HG03439 (cell line): ENCODE results near the gene SIGLEC11.
"Not testable (repeated sequence)": the region's sequence is repeated elsewhere in the genome, so short reads cannot be mapped to it uniquely, and the experiment has no call there.

ENCODE experiments used
- ATAC-seq: cut with Tn5 transposase; IDR thresholded peaks from one replicate; pipeline ENCODE4 v1.9.1; 2021; ENCODE audit warnings: mild to moderate bottlenecking, moderate library complexity; ENCODE audit not compliant: unreplicated experiment

Gene SIGLEC11, protein sequence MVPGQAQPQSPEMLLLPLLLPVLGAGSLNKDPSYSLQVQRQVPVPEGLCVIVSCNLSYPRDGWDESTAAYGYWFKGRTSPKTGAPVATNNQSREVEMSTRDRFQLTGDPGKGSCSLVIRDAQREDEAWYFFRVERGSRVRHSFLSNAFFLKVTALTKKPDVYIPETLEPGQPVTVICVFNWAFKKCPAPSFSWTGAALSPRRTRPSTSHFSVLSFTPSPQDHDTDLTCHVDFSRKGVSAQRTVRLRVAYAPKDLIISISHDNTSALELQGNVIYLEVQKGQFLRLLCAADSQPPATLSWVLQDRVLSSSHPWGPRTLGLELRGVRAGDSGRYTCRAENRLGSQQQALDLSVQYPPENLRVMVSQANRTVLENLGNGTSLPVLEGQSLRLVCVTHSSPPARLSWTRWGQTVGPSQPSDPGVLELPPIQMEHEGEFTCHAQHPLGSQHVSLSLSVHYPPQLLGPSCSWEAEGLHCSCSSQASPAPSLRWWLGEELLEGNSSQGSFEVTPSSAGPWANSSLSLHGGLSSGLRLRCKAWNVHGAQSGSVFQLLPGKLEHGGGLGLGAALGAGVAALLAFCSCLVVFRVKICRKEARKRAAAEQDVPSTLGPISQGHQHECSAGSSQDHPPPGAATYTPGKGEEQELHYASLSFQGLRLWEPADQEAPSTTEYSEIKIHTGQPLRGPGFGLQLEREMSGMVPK

DNA sequence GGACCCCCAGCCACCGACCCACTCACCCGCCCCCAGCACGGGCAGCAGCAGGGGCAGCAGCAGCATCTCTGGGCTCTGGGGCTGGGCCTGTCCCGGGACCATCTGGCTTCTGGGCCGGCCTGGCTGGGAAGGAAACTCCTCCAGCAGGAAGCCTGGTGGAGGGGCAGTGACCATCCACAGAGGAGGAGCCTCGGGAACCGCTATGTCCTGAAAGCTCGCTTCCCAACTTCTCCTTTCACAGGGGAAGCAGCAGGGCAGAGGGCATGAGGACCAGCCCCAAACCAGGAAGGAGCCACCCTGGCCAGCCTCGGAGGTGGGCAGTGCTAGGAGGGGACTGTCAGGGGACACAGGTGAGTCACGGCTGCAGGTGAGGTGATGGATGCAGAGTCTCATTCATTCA lies at the start of gene SIGLEC11:
Gene SIGLEC11, minus strand, starts transcription at position 193 of the 400 bp plus-strand sequence. Its CDS starts 91 bp downstream, at position 102.
- not testable (repeated sequence) for ATAC-seq

DNA sequence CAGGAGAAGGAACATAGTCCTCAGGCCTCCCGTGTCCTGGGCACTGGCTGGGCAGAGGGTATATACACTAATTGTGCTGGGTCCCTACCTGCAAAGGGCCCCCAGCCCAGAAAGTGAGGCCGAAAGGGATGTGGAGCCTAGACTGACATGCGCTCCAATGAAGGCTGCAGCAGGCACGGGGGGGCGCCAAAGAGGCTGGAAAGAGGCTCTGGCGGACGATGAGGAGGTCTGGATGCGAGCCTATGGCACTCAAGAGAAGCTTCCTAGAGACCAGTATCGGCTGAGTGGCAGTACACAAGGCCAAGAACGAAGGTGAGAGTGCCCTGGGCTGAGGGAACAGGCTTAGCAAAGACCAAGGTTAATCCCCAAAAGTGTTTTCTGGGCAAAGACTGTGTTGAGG lies 47.6 kb upstream of the SIGLEC11 start:
- no peak for ATAC-seq

DNA sequence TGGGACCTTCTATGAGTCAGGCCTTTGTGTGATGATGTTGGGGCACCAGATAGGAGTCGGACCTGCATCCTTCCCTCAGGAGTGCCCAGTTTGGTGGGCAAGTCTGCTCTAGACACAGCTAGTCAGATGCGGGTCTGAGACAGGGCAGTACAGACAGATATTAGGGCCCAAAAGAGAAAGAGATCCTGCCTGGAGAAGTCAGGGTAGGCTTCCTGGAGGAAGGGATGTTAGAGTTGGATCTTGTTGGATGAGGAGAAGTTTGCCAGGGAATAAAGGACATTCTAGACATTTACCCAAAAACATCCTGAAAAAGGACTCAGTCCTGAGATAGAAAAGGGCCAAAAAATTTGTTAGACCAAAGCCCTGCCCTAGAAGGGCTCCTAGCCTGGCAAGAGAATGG lies 47.0 kb upstream of the SIGLEC11 start:
- ATAC-seq = no peak

DNA sequence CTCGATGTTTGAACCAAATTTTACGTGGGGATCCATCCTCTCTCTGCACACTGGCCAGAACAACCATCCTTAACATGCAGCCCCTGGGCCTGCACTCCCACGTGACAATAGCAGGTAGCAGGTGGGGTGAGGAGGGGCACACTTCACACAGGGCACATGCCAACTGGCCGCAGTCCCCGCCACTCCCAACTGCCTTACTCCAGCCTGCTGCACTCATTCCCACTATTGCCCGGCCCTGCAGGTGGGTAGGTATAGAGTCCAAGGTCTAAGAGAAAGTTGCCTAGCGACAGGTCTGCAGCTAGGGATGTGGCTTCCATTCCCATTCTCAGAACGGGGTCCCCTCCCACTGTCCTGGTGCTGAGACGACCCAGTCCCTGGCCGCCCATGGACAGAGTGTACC lies 46.2 kb upstream of the SIGLEC11 start:
- ATAC-seq = no peak

DNA sequence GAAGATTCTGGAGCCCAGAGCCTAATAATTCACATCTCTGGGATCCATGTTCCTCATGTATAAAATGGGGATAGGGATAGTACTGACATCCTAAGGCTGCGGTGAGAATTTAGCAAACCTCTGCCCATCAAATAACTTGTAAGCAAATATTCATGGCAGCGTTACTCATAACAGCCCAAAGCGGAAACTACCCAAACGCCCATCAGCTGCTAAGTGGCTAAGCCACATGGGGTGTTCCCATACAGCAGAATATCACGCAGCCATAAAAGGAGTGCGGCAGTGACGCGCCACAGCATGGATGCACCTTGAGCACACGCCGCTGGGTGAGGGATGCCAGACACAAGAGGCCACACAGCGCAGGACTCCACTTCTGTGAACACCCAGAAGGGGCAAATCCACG lies 44.5 kb upstream of the SIGLEC11 start:
- ATAC-seq = no peak

DNA sequence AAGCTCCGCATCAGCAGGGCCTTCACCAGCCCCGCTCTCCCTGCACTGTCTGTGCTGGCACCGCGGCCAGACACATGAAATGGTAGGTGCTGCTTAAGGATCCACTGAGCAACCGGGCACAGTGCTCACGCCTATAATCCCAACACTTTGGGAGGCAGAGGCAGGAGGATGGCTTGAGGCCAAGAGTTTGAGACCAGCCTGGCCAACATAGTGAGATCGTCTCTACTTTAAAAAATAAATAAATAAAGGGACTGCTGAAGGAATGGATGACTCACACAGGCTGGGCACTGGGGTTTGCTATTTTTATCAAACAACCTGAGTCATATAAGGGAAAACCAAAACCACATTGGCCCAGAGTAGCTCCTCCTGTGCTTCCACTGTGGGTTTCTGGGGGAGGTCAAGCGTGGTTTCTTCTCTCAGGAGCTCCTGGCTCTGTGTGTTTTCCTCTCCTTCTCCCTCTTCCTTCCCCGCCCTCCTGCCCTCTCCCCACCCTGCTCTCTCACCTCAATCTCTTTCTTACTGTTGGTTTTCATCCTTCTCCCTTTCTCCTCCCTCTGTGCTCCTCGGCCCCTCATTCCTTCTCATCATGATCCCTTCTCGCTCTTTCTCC lies 42.9 kb upstream of the SIGLEC11 start:
- ATAC-seq = no peak

DNA sequence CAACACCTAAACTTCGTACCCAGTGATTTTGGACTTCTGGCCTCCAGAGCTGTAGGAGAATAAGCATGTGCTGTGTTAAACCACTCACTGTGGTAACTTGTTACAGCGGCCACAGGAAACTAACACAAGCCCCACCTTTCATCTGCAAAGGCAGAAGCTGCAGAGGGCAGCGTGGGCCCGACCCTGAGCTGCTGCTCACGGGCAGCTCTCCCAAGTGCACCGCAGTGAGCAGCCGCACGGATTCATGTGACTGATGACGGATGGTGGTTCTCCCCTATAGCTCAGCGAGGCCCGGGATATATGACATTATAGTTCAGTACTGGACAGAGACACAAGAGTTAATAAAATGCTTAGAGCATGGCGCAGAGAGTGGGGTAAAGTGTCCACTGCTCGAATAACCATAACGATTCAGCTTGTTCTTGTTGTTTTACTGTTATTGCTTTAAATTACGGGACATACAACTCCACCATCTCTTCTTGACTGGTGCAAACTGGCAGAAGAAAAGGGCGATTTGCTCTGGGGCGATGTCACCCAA lies 42.3 kb upstream of the SIGLEC11 start:
- ATAC-seq = no peak

DNA sequence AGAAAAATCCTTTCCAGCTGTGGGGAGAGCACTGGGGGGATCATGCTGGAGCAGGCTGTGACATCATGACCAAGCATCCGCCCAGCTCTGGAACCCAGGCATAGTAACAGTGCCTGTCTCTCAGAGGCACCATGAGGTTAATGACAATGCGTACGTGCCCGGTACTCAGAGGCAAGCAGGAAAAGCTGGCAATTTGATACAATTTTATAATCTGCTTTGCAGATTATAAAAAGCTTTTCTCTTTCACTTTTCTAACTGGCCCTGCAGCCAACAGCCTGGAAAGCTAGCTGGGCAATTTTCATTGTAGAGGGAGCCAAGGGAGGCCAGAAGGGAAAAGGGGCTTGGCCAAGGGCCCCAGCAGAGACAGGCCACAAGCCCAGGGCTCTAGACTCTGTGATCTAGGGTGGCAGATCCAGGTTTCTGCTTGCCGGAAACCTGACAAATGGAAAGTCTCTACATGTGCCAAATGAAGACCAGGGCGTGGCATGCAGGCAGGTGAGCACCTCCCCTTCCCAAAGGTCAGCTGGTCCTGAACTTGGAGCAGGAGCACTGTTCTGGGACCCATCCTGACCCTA lies 41.5 kb upstream of the SIGLEC11 start:
- no peak for ATAC-seq

DNA sequence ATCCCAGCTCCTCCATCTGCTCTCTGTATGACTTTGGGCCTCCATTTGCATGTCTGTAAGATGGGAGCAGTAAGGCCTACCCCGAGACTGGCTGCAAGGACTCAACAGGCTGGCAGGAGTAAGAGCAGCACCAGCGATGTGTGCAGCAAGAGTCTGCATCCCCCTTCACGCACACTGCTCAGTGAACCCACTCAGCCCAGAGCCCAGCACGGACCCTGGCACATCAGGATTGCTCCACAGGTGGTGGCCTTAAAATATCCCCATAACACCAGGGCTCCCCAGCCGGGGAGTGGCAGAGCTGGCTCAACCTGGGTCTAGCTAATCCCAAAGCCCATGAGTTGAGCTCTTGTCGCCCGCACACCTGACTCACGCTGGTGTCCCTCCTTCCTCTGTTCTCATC lies 40.8 kb upstream of the SIGLEC11 start:
- no peak for ATAC-seq

DNA sequence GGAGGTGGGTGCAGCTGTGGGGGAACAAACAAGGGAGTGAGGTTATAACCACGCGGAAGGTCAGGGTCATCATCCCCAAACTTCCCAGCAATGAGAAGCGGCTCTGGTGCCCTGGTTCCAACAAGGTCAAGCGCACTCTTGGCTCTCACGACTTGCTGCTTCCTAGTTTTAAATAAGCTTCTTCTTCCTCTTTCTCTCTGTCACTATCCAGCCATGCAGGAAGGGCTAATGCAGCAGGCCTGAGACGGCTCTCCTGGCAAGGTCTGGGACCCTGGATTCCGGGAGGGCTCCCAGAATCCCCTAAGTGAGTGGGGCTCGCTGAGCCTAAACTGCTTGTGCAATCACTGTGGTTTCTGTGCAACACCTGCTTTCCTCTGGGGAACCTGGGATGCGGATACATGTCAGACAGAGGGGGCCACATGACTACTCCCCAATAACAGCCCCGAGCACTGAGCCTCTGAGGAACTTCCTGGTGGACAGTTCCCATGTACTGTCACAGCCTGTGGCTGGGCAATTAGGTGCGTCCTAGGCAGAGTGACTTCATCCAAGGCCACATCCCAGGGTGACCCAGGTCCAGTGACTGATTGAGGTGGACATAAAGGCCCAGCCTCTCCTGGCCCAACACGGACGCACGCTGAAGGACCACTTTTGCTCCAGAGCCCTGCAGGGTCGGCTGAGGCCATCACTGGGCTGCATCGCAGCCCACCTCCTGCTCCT lies 40.0 kb upstream of the SIGLEC11 start:
- no peak for ATAC-seq

DNA sequence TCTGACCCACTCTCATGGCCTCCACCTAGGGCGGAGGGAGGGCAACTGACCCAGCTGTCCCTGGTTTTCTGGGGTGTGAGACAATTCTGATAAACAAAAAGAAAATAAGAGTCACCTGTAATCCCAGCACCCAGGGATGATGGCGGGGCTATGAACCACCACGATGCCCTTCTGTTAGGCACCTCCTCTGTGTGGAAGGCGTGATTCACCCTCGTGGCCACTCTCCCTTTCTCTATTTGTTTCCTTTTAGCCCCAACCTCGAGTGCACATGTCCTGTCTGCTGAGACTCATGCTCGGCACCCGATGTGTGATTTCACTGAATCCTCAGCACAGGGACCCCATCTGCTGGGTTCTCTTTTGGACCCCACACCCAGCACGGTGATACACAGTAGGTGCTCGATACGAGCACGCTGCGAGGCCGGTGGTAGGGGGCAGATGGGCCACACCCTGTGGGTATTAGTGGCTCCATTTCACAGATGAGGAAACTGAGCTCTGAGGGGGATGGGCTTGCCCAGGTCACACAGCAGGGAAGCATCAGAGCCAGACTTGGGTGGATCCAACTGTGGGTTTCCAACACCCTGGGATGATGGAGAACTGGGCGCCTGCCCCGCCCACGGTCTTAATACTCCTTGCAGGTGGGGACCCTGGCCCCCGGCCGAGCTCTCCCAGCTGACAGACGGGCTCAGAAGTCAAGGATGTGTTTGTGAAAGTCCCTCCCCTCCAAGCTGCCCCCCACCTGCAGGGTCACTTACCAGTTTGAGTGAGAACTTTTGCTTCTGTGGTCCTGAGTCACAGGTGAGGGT lies 39.3 kb upstream of the SIGLEC11 start:
- no peak for ATAC-seq

DNA sequence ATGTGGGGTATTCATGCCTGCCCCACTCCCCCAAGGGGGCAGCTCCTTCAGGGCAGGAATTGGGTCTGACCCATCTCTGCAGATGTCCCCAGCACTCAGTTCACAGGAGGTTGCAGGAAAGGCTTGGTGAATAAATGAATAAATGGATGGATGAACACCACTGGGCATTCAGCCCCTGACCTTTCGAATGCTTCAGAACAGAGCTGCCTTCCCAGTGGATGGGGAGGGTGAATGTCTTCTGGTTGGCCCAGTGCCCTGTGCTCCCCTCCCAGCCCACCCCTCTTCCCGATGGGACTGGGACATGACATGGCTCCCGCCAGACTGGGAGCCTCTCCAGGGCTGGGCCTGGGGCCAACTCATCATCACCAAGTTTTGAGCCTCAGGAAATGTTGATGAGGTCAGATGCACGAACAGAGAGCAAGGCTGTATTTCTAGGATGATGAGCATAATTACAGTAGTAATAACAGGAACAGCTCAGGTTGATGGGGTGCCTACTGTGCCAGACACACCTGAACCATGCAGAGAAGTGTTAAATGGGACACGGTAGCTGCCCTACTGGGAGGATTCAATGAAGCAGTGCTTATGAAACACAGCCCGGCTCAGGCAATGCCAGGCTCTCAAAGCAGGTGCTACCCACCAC lies 38.5 kb upstream of the SIGLEC11 start:
- ATAC-seq = no peak

DNA sequence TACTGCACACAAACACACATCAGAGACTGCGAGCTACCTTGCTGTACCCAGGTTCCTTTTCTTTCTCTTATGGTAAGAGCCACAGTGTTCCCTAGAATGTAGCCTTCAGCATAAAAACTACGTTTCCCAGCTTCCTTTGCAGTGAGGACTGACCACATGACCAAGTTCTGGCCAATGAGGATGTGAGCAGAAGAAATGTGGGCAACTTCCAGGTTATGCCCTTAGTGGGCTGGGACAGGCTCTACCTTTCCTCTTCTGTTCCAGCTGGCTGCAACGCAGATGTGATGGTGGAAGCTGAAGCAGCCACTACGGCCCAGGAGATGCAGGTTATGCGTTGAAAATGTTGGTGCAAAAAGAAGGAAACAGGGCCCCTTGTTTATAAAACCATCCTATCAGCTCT lies 36.7 kb upstream of the SIGLEC11 start:
- no peak for ATAC-seq

DNA sequence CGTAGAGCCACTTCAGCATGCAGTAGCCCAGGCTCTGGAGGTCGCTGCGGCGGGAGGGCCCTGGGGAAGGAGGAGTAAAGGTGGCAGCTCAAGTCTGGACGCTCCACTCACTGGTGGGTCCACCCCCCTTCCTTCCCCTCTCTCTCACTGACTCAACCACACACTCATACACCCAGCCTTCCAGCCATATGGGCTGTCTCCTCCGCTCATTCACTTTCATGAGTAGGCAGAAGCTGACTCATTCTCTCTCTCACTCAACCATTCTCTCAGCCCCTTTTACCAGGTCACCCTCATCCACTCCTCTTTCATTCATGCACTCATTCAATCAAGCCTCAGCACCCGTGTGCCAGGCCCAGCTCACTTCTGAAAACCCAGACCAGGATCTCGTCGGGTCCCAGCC lies 27.5 kb upstream of the SIGLEC11 start:
- no peak for ATAC-seq

DNA sequence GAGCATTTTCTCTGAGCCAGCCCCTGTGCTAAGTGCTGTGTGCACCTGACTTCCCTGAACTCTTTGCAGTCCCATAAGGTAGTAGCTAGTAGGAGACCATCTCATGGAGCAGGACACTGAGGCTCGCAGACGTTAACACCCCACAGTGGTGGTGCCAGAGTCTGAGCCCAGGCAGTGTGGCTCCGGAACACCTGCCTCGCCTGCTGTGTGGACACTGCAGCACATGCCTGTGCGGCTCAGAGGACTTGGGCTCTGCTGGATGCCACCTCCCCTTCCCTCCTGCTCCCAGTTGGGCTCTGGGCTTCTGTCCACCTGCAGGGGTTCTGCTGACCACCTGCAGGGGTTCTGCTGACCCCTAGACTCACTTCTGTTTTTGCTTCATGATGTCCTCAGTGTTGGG lies 27.0 kb upstream of the SIGLEC11 start:
- ATAC-seq = no peak

DNA sequence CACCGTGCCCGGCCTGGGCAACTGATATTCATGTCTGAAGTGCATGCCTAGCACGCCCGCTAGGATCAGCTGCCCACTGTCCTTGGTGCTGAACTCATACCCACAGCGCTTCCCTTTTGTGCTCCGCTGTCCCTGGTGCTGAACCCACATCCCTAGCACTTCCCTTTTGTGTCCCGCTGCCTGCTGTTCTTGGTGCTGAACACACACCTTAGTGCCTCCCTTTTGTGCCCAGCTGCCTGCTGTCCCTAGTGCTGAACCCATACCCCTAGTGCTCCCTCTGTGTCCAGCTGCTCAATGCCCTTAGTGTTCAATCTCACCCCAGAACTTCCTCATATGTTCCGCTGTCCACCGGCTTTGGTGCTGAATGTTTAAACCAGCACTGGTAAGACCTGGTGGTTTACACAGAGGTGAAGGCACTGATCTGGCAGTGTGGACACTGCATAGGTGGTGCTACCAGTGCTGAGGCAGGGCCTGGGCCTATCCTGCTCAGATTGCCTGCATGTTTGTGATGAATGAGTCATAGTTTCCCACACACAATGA lies 26.3 kb upstream of the SIGLEC11 start:
- no peak for ATAC-seq

DNA sequence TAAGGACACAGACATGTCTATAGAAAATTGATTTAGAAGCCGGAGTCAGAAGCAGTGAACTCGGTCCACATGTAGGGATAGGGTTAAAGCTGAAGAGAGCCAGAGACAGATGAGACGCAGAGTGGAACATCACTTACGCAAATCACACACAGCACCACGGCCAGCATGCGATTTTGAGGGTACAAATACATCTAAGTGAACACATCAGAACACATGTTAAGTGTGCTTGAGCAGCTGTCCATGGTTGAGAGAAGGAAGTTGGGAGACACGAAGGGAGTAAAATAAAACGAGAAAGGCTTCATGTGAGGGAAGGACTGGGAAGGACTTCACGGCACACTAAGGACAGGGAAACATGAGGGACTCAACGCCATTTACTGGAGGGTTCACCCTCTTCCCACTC lies 25.4 kb upstream of the SIGLEC11 start:
- ATAC-seq = no peak

DNA sequence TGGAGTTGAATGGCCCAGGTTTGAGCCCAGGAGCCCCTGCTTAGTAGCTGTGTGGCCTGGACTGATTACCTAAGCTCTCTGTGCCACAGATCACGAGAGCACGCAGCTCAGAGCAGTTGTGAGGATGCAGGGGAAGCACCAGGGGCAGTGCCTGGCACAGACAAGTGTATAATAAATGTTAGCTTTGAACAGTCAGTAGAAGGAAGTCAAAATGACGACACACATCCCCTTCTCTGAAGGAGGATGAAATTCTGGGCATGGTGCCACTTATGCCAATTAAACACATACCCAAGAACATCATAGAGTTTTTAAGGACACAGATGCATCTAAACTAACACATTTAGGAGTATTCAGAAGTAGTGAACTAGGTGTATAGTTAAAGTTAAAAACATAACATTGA lies 24.9 kb upstream of the SIGLEC11 start:
- no peak for ATAC-seq

DNA sequence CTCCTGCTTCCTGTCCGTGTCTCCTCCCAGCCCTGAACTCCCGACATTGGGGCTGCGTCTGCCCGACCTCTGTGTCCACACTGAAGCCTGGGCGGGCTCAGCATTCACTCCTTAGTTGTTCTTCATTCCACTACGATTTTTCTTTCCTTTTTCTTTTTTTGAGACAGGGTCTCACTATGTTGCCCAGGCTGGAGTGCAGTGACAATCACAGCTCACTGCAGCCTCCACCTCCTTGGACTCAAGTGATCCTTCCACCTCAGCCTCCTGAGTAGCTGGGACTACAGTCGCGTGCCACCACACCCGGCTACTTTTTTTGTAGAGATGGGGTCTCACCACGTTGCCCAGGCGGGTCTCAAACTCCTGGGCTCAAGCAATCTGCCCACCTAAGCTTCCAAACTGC lies 23.5 kb upstream of the SIGLEC11 start:
- ATAC-seq = no peak
